Activated CD4-positive, alpha-beta T cell treated with anti-CD3 and anti-CD28 coated beads, Interleukin-2, Interleukin-4, amounts not matched to agents 100 ng/mL and 50 ng/mL, durations not matched to agents 16 hours and 8 hours (primary cell): ENCODE results near the gene TGFBI.
A peak's percentile ranks its signal among the peaks of the same experiment; 100 is the strongest.
"Not testable (repeated sequence)": the region's sequence is repeated elsewhere in the genome, so short reads cannot be mapped to it uniquely, and the experiment has no call there.

Experiments used
- DNase-seq: peaks from one replicate; pipeline ENCODE4 v3.0.0-alpha.2; 2020; ENCODE audit warnings: low spot score

TGFBI gene

DNA sequence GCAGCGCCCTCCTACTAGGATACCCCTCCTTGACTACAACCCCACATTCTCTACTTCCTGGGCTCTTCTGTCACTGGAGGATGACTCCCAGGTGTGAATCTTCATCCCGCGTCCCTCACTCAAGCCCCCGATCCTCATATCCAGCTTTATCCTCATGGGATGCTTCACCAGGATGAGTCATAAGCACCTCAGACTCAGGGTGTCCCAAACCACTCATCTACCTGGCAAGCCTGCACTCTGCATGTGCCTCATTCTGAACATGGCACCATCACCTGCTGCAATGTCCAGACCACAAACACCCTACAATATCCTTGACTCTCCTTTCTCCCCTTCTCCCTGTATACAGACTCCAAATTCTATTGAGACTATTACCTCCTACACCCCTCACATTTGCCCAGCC, 1.5 kb upstream of the TGFBI start:
- DNase-seq = no peak

DNA sequence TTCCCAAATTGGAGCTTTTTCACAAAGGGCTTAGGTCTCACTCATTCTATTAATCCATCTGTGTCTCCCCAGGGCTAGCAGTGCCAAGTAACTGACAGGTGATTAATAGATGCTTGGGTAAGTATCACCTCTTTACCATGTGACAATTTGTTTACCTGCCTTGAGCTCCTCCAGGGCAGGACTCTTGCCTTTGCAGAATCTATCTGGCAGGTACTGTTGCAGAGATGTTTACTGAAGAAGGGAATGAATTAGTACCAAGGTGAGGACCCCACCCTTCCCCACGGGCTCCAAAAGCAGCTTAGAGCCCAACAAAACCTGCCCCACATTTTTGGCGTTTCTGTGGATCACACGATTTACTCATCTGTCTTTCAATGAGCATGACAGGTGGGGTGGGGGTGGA, 698 bp upstream of the TGFBI start:
- no peak for DNase-seq

DNA sequence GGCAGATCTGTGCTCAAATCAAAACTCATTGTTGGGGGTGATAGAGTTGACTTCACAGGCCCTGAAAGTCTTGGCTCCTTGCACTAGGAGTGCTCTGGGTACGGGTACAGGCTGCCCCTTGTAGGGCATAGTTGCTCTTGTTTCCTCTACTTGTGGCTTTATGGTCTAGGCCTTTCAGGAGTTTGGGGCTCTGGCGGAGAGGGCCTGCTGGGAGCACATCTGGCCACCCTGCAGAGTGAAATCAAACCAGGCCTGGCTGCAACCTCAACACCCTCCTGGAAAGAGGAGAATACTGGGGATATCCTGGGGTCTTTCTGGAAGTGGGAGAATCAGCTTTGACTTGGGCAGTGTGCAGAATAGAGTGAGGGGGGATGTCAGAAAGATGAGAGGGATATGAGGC, 1.5 kb downstream of the TGFBI start:
- DNase-seq = no peak

DNA sequence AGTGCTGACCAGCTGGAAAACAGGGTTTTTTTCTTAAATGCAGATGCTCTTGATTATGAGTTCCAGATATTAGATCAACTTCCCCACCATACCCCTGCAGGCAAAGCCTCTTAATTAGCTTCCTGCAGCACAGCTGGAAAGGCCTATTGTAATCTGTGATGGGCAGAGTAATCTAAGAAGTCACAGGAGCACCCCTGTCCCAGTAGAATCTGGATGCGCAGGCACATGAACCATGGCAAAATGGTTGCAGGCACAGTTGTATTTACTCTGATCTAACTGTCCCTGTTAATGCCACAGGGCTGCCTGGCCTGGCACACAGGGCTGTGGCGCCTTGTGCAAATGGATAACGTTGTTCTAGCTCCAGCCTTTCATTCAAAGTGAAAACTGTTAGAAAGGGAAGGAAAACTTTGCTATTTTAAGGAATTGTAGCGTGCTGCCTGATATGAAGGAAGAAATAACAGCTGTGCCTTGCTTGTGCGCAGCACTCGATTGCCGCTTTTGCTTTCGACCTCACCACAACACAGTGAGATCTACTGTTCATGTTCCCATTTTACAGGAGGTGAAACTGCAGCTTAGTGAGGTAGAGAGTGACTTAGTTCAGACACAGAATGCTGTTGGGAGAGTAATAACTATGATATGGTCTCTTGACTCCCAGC, 2.3 kb downstream of the TGFBI start:
- DNase-seq = peak; percentile 15

DNA sequence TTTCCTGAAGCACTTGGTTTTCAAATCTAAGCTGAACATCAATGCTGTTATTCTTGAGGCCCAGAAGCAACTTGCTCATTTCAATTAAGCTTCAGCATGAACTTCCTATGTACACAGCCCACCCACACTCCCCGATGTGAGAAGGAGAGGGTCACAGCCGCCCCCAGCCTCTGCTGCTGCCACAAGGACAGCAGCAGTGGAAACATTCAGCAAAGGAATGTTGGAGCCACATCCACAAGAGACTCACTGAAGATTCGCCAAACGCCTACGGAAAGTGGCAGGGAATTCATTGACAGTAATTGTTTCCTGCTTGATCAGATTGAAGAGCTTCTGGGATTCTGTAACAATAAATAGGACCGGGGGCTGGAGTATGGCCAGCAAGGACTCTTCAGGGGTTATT, 2.9 kb downstream of the TGFBI start:
- DNase-seq = no peak

DNA sequence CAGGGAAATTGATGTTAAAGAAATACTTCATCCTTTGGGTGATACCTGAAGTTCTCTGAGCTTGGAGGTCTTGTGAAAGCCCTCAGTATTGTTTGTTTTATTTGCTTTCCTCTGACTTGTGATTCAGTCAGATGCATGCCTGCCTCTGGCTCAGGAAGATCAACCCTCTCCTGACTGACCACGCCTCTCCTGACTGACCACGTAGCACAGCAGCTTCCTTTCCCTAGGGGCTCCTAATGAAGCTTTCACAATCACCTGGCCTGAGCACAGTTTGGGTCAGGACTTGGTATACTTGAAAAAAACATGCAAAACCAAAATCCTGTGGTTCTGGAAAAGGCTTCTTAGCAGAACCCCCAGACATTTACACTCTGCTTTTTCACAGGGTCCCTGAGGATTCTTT, 3.8 kb downstream of the TGFBI start:
- no peak for DNase-seq

DNA sequence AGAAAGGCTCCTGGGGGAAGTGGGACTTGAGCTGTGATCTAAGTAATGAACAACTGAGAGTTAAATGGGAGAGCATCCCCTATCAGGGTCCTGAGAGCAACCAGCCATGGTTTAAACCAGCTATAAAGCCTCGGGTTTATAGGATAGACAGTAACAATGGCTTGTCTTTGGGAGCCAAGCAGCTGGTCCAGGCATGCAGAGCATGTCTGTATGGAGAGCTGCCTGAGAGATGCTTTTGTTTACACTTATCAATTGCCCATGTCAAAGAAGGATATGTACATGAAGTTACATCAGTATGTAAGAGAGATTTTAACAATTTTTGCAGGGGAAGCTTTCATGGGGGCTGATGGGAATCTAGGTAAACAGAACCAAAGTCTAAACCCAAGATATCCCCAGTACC, 4.4 kb downstream of the TGFBI start:
- DNase-seq = no peak

DNA sequence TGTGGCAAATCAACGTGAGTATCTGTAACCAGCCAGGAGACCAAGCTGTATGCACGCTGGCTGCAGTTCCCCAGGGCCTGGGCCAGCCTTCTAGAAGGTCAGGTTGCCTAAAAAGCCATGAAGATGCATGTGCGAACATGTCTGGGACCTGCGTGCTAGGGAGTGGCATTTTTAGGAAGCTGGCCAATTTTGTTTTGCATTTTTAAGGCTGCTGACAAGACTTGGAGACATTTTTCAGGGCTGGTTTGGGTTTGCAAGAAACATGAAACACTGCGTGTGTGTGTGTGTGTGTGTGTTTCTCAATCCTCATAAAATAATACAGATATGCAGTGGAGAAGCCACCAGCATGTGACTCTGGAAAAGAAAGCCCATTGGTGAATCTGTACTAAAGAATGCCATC, 5.1 kb downstream of the TGFBI start:
- no peak for DNase-seq

DNA sequence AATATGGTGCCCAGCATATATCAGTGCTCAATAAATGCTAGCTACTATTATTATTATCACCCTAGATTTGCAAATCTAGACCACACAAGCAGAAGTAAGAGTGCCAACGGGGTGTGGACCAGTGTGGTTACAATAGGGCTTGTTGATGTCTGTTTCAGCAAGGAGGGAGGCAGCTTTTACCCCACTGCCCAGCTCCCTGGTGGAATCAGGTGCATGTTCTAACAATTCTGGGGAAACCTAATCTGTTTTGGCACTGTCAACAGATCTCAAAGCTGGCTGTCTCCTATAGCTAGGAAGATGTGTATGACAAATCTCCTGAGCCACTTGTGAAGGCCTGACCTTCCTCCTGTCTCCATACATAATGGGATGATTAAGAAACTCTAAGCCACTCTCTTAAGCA, 5.7 kb downstream of the TGFBI start:
- no peak for DNase-seq

DNA sequence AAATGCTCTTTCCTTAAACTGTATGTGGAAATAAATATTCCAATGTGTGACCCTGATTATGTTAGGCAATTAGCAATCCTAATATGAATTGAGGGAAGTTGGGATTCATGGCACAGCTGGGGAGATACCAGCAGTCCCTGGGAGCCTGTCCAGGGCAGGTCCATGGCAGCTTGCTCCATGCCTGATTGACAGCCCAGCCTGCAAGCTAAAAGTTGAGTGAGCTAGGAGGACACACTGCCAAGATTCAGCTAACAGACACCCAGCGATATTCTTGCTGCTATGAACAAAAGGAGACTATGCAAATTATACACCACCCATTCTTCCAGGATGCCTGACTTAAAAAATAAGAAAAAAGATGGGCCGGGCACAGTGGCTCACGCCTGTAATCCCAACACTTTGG, 6.2 kb downstream of the TGFBI start:
- no peak for DNase-seq

DNA sequence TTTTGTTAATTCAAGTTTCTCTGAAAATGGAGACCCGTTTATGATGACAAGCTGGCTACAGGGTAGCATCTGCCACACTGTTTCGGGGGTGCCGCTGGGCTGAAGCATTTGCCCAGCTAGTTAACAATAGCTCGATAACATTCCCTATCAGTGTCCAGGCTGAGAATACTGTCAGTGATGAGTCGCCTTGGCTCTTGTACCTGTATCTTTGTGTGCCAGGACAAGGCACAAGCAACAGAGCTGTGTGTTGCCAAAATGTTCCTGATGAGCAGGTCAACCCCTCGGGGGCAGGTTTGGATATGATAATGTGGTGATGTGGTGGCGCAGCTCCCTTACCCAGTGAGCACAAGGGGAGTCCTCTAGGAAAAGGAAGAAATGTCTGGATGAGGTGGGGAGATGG, 7.0 kb downstream of the TGFBI start:
- DNase-seq = no peak

DNA sequence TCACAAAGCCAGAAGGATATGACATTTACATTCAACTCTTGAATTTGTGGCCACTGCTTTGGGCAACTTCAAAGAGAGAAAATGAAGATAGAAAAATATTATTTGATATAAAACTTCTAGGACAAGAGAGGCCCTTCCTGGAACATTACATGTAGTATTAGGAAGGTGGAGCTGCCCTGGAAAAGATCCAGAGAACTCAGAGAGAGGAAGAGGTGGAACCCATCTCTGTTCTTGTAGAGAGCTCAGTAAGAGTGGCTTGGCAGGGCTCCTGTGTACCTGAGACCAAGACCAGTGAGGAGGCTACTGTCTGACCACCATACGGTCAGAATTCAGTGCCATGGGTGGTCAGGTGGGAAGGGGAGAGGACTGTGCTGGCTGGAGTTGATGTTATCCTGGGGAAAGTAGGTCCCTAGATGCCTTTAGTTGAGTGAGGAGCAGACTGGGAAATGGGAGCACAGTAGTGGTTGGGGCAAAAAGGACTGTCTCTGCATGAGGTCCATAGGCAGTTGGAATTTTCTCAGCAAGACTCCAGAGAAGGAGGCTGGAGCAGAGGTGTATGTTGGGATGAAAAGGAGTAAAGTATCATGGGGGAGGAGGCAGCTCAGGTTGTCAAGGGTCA, 7.6 kb downstream of the TGFBI start:
- DNase-seq = no peak

DNA sequence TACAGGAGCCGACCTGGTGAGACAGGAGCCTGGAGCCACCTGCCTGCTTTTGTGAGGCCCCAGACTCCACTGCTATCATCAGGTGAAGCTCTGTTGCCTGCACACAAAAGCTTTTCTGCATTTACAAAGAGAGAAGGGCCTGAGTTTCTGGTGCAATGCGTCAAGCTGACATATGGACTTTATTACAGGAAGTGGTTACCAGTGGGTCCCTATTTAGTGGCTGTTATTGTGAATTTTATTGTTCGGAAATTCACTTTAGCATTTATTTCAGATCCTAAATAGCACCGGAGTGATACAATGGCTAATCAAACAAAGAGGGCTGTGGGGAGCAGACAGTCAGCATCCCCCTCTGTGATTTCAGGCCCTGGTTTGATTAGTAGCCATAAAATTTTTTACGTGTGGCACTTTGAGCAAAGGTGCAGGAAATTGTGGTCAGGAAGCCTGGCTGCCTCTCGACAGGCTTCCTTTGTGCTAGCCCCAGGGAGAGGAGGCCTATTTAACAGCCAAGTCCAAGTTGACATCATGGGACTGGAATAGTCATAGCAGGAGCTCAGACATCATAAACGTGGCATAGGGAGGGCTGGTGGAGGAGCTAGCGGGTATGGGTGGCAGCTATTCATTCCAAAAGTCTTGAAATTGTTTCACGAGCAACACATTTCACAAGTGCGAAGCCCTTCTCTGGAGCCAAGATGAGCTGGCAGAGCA, 8.4 kb downstream of the TGFBI start:
- peak; percentile 94 for DNase-seq

DNA sequence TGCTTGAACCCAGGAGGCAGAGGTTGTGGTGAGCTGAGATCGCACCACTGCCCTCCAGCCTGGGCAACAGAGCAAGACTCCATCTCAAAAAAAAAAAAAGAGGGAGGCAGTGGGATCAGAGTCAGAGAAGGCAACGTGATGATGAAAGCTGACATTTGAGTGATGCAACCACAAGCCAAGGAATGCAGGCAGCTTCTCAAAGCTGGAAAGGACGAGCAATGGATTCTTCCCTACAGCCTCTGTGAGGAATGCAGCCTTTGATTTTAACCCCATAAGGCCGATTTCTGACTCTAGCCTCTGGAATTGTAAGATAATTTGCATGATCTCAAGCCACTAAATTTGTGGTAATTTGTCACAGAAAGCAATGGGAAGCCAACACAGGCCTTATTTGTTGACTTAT, 9.8 kb downstream of the TGFBI start:
- DNase-seq = no peak

DNA sequence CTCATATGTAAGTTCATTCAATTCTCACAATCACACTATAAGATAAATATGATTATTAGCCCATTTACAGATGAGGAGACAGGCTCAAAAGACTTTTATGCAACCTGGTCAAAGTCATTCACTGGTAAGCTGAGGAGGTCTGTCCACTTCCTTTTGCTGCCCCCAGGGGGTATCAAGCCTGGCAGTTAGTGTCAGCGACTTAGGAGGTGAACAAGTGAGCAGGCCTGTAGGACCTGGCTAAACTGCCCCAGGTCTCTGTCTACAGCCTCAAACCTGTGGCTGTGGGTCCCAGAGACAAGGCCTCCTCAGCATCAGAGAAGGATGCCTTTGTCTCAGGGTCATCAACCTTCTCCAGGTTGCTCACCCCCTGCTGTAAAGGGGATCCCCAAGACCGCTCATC, 10.4 kb downstream of the TGFBI start:
- DNase-seq = no peak

DNA sequence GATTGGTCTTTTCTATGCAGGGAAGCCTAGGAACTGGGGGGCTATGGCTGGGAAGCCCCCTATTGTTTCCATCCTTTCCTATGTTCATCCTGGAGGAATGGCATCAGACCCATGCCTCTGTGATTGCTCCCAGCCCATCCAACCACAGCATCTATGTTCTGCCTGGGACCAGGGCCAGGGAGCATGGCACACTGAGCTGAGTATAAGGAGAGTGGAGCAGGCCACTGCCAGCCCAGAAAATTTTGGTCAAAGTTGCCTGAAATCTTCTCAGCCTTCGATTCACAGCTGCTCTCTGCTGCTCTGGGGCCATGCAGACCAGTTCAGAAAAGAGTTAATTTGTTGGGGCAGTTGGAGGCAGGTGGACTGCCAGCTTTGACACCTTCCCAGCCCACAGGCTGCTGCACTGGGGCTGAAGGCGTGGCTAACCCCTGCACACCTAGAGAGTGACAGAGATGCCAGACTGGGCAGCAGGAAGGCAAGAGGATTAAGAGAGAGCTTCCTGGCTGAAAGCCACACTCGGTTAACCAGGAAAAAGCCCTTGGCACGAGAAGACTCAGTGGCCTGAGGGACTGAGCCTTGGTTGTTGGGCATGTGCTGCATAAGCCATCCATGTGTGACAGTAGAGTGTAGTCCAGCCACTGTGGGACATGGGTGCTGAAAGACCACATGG, 12.1 kb downstream of the TGFBI start:
- DNase-seq = no peak

DNA sequence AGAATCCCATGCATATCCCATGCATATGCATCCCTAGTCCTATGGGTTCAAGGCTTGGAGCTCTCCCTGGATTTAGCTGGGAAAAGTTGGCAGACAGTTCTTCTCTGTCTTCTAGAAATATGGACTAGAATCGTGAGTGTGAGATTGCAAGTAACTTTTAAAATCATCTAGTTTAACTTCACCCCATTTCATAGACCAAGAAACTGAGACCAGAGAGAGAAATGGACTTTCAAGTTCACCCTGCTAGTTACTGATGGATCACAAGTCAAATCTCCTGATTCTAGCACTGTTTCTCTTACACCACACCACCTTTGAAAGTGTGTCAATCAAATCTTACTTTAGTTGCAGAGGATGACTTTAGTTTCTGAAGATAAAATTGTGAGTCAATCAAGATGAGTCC, 13.4 kb downstream of the TGFBI start:
- DNase-seq = no peak

DNA sequence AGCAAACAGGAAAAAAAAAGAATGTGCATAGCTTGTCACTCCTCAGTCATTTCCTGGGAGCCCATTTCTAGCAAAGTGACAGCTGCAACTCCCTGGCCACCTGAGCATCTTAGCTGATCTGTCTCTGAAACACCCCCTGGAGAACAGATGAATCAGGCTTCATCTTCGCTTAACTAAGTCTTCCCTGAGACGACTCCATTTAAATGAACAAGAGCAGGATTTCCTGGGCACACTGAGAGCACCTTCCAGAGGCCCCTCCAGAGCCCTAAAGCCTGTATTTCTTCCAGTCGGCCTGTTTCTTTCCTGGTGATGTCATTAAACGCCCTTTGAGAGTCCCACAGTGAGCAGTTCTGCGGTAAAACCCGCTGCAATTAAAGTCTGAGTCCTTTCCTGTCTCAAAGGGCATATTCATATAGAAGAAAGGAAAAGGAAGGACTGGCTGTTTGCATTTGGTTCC, 13.9 kb downstream of the TGFBI start:
- DNase-seq = peak; percentile 9

DNA sequence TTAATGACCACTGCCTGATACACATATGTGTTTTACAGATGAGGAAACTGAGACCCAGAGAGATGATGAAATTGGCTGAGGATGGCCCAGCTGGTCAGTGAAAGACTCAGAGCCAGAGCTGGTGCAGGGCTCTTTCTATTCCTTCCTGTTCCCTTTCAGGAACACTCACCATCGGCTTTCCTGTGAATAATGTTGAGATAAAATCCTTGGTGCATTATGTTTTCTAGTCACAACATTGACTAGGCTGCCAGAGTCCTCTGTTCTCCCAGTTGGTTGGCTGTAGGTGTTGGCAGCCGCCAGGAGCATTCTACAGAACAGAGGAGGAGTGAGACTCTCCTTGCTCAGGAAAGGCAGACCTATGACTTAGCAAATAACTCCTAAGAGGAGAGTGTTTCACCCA, 14.8 kb downstream of the TGFBI start:
- DNase-seq = no peak

DNA sequence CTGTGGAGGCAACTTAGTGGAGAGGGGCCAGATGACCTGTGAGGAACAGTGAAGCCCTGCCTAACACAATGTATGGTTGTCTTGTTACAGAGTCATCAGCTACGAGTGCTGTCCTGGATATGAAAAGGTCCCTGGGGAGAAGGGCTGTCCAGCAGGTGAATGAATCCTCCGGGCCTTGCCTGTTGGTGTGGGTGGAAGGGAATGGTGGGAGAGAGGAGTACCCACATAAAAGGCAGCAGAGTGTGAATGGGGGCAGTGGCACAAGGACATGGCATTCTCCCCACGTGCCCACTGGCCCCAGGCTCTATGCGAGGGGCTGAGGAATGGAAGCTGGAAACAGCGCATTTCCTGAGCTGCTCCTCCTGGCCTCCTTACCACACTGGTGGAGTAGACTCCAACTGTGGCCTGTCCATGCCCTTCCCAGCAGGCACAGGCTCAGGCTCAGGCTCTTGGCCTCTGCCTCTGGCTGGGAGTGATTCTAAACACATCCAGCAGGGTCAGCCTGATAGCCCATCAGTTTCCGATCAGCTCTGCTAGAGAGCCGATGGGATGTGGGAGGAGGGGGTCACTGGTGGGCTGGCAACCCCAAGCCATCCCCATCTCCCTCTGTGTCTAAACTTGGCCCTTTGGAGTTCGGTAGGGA, 15.3 kb downstream of the TGFBI start:
- DNase-seq = no peak

DNA sequence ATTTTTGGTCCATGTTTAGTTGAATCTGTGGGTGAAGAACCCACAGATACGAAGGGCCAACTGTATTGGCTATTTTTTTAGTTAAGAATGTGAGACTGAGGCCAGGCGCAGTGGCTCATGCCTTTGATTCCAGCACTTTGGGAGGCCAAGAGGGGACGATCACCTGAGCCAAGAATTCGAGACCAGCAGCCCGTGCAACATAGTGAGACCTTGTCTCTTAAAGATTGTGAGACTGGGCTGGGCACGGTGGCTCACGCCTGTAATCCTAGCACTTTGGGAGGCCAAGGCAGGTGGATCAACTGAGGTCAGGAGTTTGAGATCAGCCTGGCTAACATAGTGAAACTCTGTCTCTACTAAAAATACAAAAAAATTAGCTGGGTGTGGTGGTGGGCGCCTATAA, 16.2 kb downstream of the TGFBI start:
- not testable (repeated sequence) for DNase-seq

DNA sequence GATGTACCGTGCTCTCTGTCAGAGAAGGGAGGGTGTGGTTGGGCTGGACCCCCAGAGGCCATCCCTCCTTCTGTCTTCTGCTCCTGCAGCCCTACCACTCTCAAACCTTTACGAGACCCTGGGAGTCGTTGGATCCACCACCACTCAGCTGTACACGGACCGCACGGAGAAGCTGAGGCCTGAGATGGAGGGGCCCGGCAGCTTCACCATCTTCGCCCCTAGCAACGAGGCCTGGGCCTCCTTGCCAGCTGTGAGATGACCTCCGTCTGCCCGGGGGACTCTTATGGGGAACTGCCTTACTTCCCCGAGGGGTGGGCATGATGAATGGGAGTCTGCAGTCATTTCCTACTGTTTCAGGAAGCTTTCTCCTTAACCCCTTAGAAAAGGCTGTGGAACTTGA, 17.5 kb downstream of the TGFBI start:
- DNase-seq = no peak

DNA sequence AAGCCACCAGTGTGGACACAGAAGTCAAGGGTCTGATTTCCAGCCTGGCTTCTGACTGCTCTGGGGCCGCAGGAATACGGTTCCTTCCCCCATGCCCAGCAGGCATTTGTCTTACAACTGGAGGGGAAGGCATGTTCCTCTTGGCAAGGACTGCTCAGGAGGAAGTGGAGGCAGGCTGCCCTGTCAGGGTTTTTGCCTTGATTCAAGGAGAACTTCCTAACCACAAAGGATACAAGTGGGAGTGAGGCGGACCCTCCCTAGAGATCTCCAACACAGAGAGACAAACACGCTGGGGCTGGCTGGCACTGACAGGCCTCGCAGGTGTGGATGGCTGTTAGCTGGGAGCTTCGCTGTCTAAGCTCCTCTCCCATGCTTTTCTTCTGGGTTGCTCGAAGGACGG, 19.1 kb downstream of the TGFBI start:
- DNase-seq = no peak
